Measurements from ENCODE around the gene SUGCT.

Gene SUGCT

DNA sequence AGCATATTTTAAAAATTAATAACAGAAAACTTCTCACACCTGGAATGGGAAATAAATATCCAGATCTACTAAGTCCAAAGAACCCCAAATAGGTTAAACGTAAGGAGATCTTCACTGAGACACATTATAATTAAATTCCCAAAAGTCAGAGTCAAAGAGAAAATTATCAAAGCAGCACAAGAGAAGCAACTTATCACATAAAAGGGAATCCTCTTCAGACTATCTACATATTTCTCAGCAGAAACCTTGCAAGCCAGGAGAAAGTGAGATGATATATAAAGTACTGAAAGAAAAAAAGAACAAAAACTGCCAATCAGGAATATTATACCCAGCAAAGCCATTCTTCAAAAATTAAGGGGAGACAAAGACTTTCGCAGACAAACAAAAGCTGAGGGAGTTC is 756.4 kb downstream of the SUGCT start:
- DNase-seq, result no peak

DNA sequence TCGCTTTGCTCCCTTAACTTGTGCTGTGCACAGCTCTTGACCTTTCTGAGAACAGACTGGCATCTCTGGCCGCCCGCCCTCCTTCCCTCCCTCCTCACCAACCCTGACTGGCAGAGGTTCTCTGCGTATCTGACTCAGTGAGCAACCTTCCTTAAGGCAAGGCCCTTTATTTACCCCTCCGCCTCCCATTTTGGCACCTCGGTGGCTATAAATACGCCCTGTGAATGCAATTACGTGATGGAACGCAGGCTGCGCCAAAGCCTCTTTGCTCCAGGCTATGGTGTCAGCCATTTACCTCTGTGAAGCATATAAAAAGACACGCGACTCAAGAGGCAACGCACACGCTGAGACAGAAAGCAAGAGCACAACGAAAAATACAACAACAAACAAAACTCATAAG is 764.3 kb downstream of the SUGCT start:
- DNase-seq, result no peak

GRCh38 chr7:40899636-40900507 is 765.1 kb downstream of the SUGCT start:
- DNase-seq, result no peak

- no peak for DNase-seq
Observed at GRCh38 chr7:40903872-40904271, 769.1 kb downstream of the SUGCT start.

DNA sequence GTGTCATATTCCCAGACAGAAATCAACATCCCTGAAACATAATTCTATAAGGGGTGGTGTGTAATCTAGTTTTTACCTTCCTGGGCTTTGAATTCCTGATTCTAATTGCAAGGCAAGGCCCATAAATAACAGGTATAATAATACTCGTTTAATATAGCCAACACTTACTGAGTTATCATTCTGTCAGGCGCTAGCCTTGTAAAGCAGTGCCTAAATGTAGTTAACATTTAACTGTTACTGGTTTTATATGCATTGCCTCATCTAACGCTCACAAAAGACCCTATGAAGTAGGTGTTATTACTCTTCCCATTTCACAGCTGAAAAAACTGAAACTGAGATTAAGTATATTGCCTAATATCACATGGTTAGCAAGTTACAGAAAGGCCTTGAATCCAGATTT is 772.5 kb downstream of the SUGCT start:
- no peak for DNase-seq

GRCh38 chr7:40909346-40909980 is 774.7 kb downstream of the SUGCT start:
- no peak for DNase-seq

Measured in suppressor macrophage treated with lipopolysaccharide for 4 hours (primary cell).